Measurements from ENCODE around the gene SLC26A9. TPM values are rescaled to one million over a fixed set of nuclear protein-coding genes. Genes with fewer than 3 reads are reported as not detected.

The SLC26A9 gene
- polyA plus RNA-seq, 1 of the 3 experiments (the other 2 are of a cell fraction) = not detected

- no peak for DNase-seq
- no peak overlapping the region for H3K4me2 ChIP-seq
- H4K20me1 ChIP-seq (ENCODE audit: insufficient read depth) = no peaks in the 10 kb centered on the region
- H3K27ac ChIP-seq (ENCODE audit: low read depth in 2 of 2, low read length in 1 of 2) = no peak overlapping the region
- no peaks in the 10 kb centered on the region for H3F3A ChIP-seq (replicated peaks; ENCODE audit: insufficient read depth)
- no peaks in the 10 kb centered on the region for H3K9me2 ChIP-seq
- no peaks in the 10 kb centered on the region for H3K79me2 ChIP-seq (ENCODE audit: insufficient read depth)
- no peaks in the 10 kb centered on the region for H3K4me1 ChIP-seq (ENCODE audit: control insufficient read depth in 1 of 2, insufficient read depth in 2 of 2, low read depth in 1 of 2, low read length in 1 of 2)
- 81% methylated on average over 11 of the region's 11 CpGs for WGBS (ENCODE audit: low lambda C conversion rate)
- H3K4me3 ChIP-seq (ENCODE audit: low read depth in 2 of 2, low read length in 1 of 2) = no peak overlapping the region
- no peak for TF ChIP-seq NFIC (IDR thresholded peaks at IDR 0.05; ENCODE audit: borderline replicate concordance)
- no peak for TF ChIP-seq NRF1 (IDR thresholded peaks at IDR 0.05; ENCODE audit: low read depth, low read length)
- no peak overlapping the region for H2AFZ ChIP-seq (ENCODE audit: low read depth)
- ChIA-PET CTCF (interaction anchor here (0.9 to 10.3 kb wide), 5 partner anchors 40 to 187 kb away, joined by 3 to 271 read pairs (median 68); no protein-coding TSS in a partner anchor), POLR2A (no interaction called here)
- H3K27me3 ChIP-seq (ENCODE audit: insufficient read depth) = no peaks in the 10 kb centered on the region
- H3K9ac ChIP-seq = no peak overlapping the region
- H3K36me3 ChIP-seq (replicated peaks in 1 of 2; ENCODE audit: control insufficient read depth in 1 of 2, insufficient read depth in 2 of 2, low read length in 1 of 2) = no peaks in the 10 kb centered on the region
- H3K9me3 ChIP-seq = no peaks in the 10 kb centered on the region
Measured at GRCh38 chr1:205921570-205921909, 21.7 kb downstream of the SLC26A9 start.

GRCh38 chr1:205920861-205921569 is 22.2 kb downstream of the SLC26A9 start:
- no peaks in the 10 kb centered on the region for H3K9me2 ChIP-seq
- H3K4me2 ChIP-seq = no peak overlapping the region
- CTCF ChIA-PET = interaction anchor here (0.7 to 10.3 kb wide), 10 partner anchors 23 to 1057 kb away, joined by 3 to 271 read pairs (median 4); no protein-coding TSS in a partner anchor
- no peaks in the 10 kb centered on the region for H3K27me3 ChIP-seq (ENCODE audit: insufficient read depth)
- no peaks in the 10 kb centered on the region for H3K4me1 ChIP-seq (ENCODE audit: control insufficient read depth in 1 of 2, insufficient read depth in 2 of 2, low read depth in 1 of 2, low read length in 1 of 2)
- H3K27ac ChIP-seq (ENCODE audit: low read depth in 2 of 2, low read length in 1 of 2) = no peak overlapping the region
- no peaks in the 10 kb centered on the region for H4K20me1 ChIP-seq (ENCODE audit: insufficient read depth)
- POLR2A ChIA-PET = no interaction called here
- no peak overlapping the region for H3K9ac ChIP-seq
- no peak for TF ChIP-seq MEF2A (IDR thresholded peaks at IDR 0.05; ENCODE audit: borderline replicate concordance, low read depth)
- TF ChIP-seq USF2 (IDR thresholded peaks at IDR 0.05; ENCODE audit: borderline replicate concordance, low read depth, low read length) = no peak
- TF ChIP-seq EZH2phosphoT487 (IDR thresholded peaks at IDR 0.05; ENCODE audit: borderline replicate concordance, low read depth) = no peak
- no peak for TF ChIP-seq IRF3 (IDR thresholded peaks at IDR 0.05; ENCODE audit: low read depth, low read length)
- no peak for TF ChIP-seq MAX (IDR thresholded peaks at IDR 0.05; ENCODE audit: low read depth)
- no peak for TF ChIP-seq TEAD4 (IDR thresholded peaks at IDR 0.05; ENCODE audit: borderline replicate concordance, insufficient read depth)
- TF ChIP-seq CTCF (IDR thresholded peaks at IDR 0.05) = no peak
- no peak for TF ChIP-seq FOXM1 (IDR thresholded peaks at IDR 0.05; ENCODE audit: low read depth)
- no peak for TF ChIP-seq FOXJ3 (CRISPR knock-in tag; IDR thresholded peaks at IDR 0.05)
- no peak for TF ChIP-seq ELF1 (IDR thresholded peaks at IDR 0.05)
- no peak for TF ChIP-seq CHD2 (IDR thresholded peaks at IDR 0.05; ENCODE audit: low read length, partially characterized antibody)
- TF ChIP-seq JUND (IDR thresholded peaks at IDR 0.05) = no peak
- TF ChIP-seq NRF1 (IDR thresholded peaks at IDR 0.05; ENCODE audit: low read depth, low read length) = no peak
- TF ChIP-seq MXI1 (IDR thresholded peaks at IDR 0.05; ENCODE audit: low read depth, low read length) = no peak
- TF ChIP-seq RXRA (IDR thresholded peaks at IDR 0.05; ENCODE audit: borderline replicate concordance, low read depth) = no peak
- no peak for TF ChIP-seq SIN3A (IDR thresholded peaks at IDR 0.05; ENCODE audit: borderline replicate concordance, low read depth, low read length)
- 55% methylated on average over 8 of the region's 13 CpGs for WGBS (ENCODE audit: low lambda C conversion rate)
- no peaks in the 10 kb centered on the region for H3F3A ChIP-seq (replicated peaks; ENCODE audit: insufficient read depth)
- no peak for DNase-seq
- no peaks in the 10 kb centered on the region for H3K36me3 ChIP-seq (replicated peaks in 1 of 2; ENCODE audit: control insufficient read depth in 1 of 2, insufficient read depth in 2 of 2, low read length in 1 of 2)
- no peak overlapping the region for H2AFZ ChIP-seq (ENCODE audit: low read depth)
- no peak overlapping the region for H3K4me3 ChIP-seq (ENCODE audit: low read depth in 2 of 2, low read length in 1 of 2)
- H3K9me3 ChIP-seq = no peaks in the 10 kb centered on the region
- no peaks in the 10 kb centered on the region for H3K79me2 ChIP-seq (ENCODE audit: insufficient read depth)
